Left lung (tissue), 10 donors: ENCODE data around the gene MARCHF3. TPM values are rescaled to one million over a fixed set of nuclear protein-coding genes. Genes with fewer than 3 reads are reported as not detected.

Experiments used
- ATAC-seq: fragments of 200-7000 bp; cut with Tn5 transposase; one replicate; pipeline ENCODE4 v1.9.1; 2020; ENCODE audit warnings: moderate library complexity
- DNase-seq, 4 donors: peaks; one replicate each; pipeline ENCODE4 v3.0.0-alpha.2; 2013 to 2020
- H3K27ac ChIP-seq, 2 donors: fragments of 200-600 bp; sonication (generic) in 1 of 2; one replicate each; pipeline versions ENCODE4 v1.5.0 to v1.8.0; 2020 to 2021
- H3K27me3 ChIP-seq, 2 donors: fragments of 200-600 bp; sonication (generic) in 1 of 2; one replicate each; pipeline versions ENCODE4 v1.5.0 to v1.8.0; 2020 to 2021
- H3K36me3 ChIP-seq, 2 donors: fragments of 200-600 bp; sonication (generic) in 1 of 2; one replicate each; pipeline versions ENCODE4 v1.5.0 to v1.8.0; 2020 to 2021
- H3K4me1 ChIP-seq, 2 donors: fragments of 200-600 bp; one replicate each; pipeline ENCODE4 v1.8.0; 2021
- H3K4me3 ChIP-seq, 2 donors: fragments of 200-600 bp; sonication (generic) in 1 of 2; one replicate each; pipeline versions ENCODE4 v1.5.0 to v1.8.0; 2020 to 2021; ENCODE audit warnings: mild to moderate bottlenecking in 1 of 2
- H3K9me3 ChIP-seq, 2 donors: fragments of 200-600 bp; sonication (generic) in 1 of 2; one replicate each; pipeline versions ENCODE4 v1.5.0 to v1.8.0; 2020 to 2021
- CTCF ChIP-seq, 2 donors: fragments of 200-600 bp; sonication (generic) in 1 of 2; IDR thresholded peaks; one replicate each; pipeline versions ENCODE4 v1.5.0 to v1.8.0; 2021; ENCODE audit warnings: antibody characterized with exemption in 2 of 2
- intact Hi-C, 2 donors: fragments of 100-400 bp; cut with DNase I; formaldehyde crosslinking; loops; one replicate each; pipeline versions ENCODE4 v1.11.2 to v1.14.2; 2022
- polyA plus RNA-seq, 6 donors: library from polyadenylated mRNA; unstranded; fragments of 120-200 nt; gene quantifications; one replicate each; pipeline ENCODE4 v1.2.1, GENCODE V29; 2013; ENCODE audit not compliant: insufficient read length in 6 of 6
- total RNA-seq, 2 donors: library from RNA; stranded (reverse); fragmentation: NEBNext Ultra II Directional; extraction: Animal tissue kit (Norgen Biotek cat#: 25700); gene quantifications; one replicate each; pipeline ENCODE4 v1.2.1, GENCODE V29; 2021
- donor health status: DM: no; HTN: yes; CAD: no.
- donor health status: DM: no; HTN: no; CAD: no.

The MARCHF3 gene
- total and polyA plus RNA-seq, 8 donors, result 3.4 to 8.7 (median 5.5) TPM

- no peak for DNase-seq
- Histone ChIP-seq H3K9me3 (no peaks in the 10 kb centered on the region), H3K36me3 (no peaks in the 10 kb centered on the region), H3K4me3 (no peak overlapping the region), H3K27ac (no peak overlapping the region), H3K4me1 (no peaks in the 10 kb centered on the region), H3K27me3 (no peaks in the 10 kb centered on the region)
- intact Hi-C loops, result no loop called here
- ATAC-seq, result no peak
- no peak for TF ChIP-seq CTCF (IDR thresholded peaks at IDR 0.05)
Observed at GRCh38 chr5:126888175-126888574, 142.2 kb downstream of the MARCHF3 start.

DNA sequence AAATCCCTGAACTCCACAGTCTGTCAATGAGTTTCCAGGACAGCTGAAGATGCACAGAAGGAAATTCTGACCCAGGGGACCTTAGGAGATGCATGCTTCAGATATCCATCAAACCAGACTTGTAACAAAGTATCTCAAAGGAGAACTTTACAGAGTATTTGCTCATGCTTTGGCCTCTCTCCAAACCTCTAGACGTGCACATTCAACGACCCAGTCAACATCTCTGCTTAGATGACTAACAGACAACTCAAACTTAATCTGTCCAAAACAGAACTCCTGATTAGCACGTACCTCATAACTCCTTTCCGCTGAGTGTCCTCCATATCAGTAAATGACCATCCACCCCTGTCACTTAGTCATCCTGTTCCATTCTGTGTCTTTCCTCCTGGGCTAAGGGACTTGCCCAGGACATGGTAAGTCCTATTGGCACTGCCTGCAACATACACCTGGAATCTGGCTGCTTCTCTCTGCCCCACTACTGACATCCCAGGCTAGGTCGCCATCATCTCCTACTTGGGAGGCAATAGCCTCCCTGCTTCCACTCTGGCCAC, 146.0 kb downstream of the MARCHF3 start:
- TF ChIP-seq CTCF (IDR thresholded peaks at IDR 0.05), result no peak
- Histone ChIP-seq H3K36me3 (no peaks in the 10 kb centered on the region), H3K4me3 (no peak overlapping the region), H3K27ac (no peak overlapping the region), H3K27me3 (no peaks in the 10 kb centered on the region), H3K4me1 (no peaks in the 10 kb centered on the region), H3K9me3 (no peaks in the 10 kb centered on the region)
- intact Hi-C loops, result no loop called here
- peak; percentile 72 for ATAC-seq
- no peak for DNase-seq

GRCh38 chr5:126883564-126884245, 146.7 kb downstream of the MARCHF3 start:
- Histone ChIP-seq H3K27me3 (no peaks in the 10 kb centered on the region), H3K27ac (no peak overlapping the region), H3K9me3 (no peaks in the 10 kb centered on the region), H3K4me3 (no peak overlapping the region), H3K36me3 (no peaks in the 10 kb centered on the region), H3K4me1 (no peaks in the 10 kb centered on the region)
- DNase-seq, result no peak
- peak; percentile 41 for ATAC-seq
- TF ChIP-seq CTCF (IDR thresholded peaks at IDR 0.05), result no peak
- intact Hi-C loops, result no loop called here

- Histone ChIP-seq H3K36me3 (no peaks in the 10 kb centered on the region), H3K9me3 (no peaks in the 10 kb centered on the region), H3K27ac (no peak overlapping the region), H3K4me3 (no peak overlapping the region), H3K27me3 (no peaks in the 10 kb centered on the region), H3K4me1 (no peaks in the 10 kb centered on the region)
- intact Hi-C loops, result no loop called here
- DNase-seq (no peak), ATAC-seq (no peak)
- no peak for TF ChIP-seq CTCF (IDR thresholded peaks at IDR 0.05)
Observed at GRCh38 chr5:126881821-126882600, 148.3 kb downstream of the MARCHF3 start.

DNA sequence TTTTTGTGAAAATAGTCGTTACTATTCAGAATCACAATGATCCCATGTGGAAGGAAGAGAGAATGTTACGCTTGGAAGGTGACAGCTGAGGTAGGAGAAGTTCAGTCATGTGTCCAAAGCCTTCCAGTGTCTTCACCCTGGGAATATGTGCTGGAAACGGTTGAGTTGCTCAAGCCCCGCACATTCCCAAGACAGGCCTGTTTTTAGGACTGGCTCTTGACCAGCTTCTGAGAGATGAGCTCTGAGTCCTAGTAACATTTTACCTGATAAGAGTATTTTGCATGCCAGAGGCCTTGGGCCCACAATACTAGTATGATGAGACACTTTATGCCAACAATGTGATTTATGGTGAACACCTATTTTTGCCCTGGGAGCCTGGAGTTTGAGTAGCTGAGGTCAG, 151.7 kb downstream of the MARCHF3 start:
- Histone ChIP-seq H3K9me3 (no peaks in the 10 kb centered on the region), H3K27me3 (no peaks in the 10 kb centered on the region), H3K27ac (no peak overlapping the region), H3K4me3 (no peak overlapping the region), H3K4me1 (no peaks in the 10 kb centered on the region), H3K36me3 (no peaks in the 10 kb centered on the region)
- intact Hi-C loops, result no loop called here
- ATAC-seq (no peak), DNase-seq (no peak)
- no peak for TF ChIP-seq CTCF (IDR thresholded peaks at IDR 0.05)
